Measurements from ENCODE around the gene DNAH9. TPM values are rescaled to one million over a fixed set of nuclear protein-coding genes. Genes with fewer than 3 reads are reported as not detected.

DNAH9 gene
- total and polyA plus RNA-seq, 12 donors, result 0.06 to 0.10 TPM; not detected in 10

GRCh38 chr17:11813871-11814270 is 215.6 kb downstream of the DNAH9 start:
- no peak for TF ChIP-seq CTCF (IDR thresholded peaks at IDR 0.05)
- no peak for ATAC-seq
- H3K4me1 ChIP-seq, result peaks cover 0 to 35% (median 13%) of the 10 kb centered on the region in 9 donors
- intact Hi-C loops (cut with DNase I), result loop anchor here in 2 of 10 donors (2.0 to 10.0 kb wide), 2 partner anchors 47 to 61 kb away; no protein-coding TSS in a partner anchor
- no peaks in the 10 kb centered on the region for H3K9me3 ChIP-seq
- no peak overlapping the region for H3K27ac ChIP-seq
- peaks cover 0 to 3% (median 0%) of the 10 kb centered on the region in 7 donors for H3K27me3 ChIP-seq
- DNase-seq, result no peak
- H3K36me3 ChIP-seq, result no peaks in the 10 kb centered on the region
- H3K4me3 ChIP-seq, result no peak overlapping the region

- H3K27ac ChIP-seq, result no peak overlapping the region
- H3K27me3 ChIP-seq, result no peaks in the 10 kb centered on the region
- ATAC-seq (peak in 2 of 8 donors; percentile 39 to 44), DNase-seq (no peak)
- no peak overlapping the region for H3K4me3 ChIP-seq
- H3K9me3 ChIP-seq, result no peaks in the 10 kb centered on the region
- TF ChIP-seq CTCF (IDR thresholded peaks at IDR 0.05), result no peak
- peaks cover 0 to 35% (median 13%) of the 10 kb centered on the region in 9 donors for H3K4me1 ChIP-seq
- no peaks in the 10 kb centered on the region for H3K36me3 ChIP-seq
- 35 to 59% methylated on average over 3 of the region's 3 CpGs for WGBS, 2 donors
- intact Hi-C loops (cut with DNase I), result loop anchor here in 1 of 10 donors (10.0 kb wide), 1 partner anchor 60 kb away; no protein-coding TSS in a partner anchor
These were observed 216.5 kb downstream of the DNAH9 start for GRCh38 chr17:11814655-11815262.

- H3K27ac ChIP-seq, result no peak overlapping the region
- no peak for TF ChIP-seq CTCF (IDR thresholded peaks at IDR 0.05)
- H3K9me3 ChIP-seq, result no peaks in the 10 kb centered on the region
- ATAC-seq (no peak), DNase-seq (no peak)
- 70 to 73% methylated on average over 2 of the region's 2 CpGs for WGBS, 2 donors
- H3K36me3 ChIP-seq, result no peaks in the 10 kb centered on the region
- no peak overlapping the region for H3K4me3 ChIP-seq
- no peaks in the 10 kb centered on the region for H3K27me3 ChIP-seq
- H3K4me1 ChIP-seq, result peaks cover 0 to 35% (median 13%) of the 10 kb centered on the region in 9 donors
- intact Hi-C loops (cut with DNase I), result loop anchor here in 1 of 10 donors (10.0 kb wide), 1 partner anchor 58 kb away; no protein-coding TSS in a partner anchor
These were observed 218.1 kb downstream of the DNAH9 start for GRCh38 chr17:11816409-11816808.

GRCh38 chr17:11823862-11824261 is 225.6 kb downstream of the DNAH9 start:
- DNase-seq, result no peak

More at GRCh38 chr17:11823862-11824261, 225.6 kb downstream of the DNAH9 start:
- no peaks in the 10 kb centered on the region for H3K36me3 ChIP-seq
- no peak for ATAC-seq
- H3K27me3 ChIP-seq, result no peaks in the 10 kb centered on the region
- intact Hi-C loops (cut with DNase I), result no loop called here
- no peak for TF ChIP-seq CTCF (IDR thresholded peaks at IDR 0.05)
- 73 to 74% methylated on average over 5 of the region's 5 CpGs for WGBS, 2 donors
- no peaks in the 10 kb centered on the region for H3K9me3 ChIP-seq
- H3K4me3 ChIP-seq, result no peak overlapping the region
- H3K27ac ChIP-seq, result no peak overlapping the region
- no peaks in the 10 kb centered on the region for H3K4me1 ChIP-seq
